HG03558 (cell line): ENCODE measurements around the gene ANKRD65.
"Not testable (repeated sequence)": the region's sequence is repeated elsewhere in the genome, so short reads cannot be mapped to it uniquely, and the experiment has no call there.

Experiments used
- ATAC-seq: cut with Tn5 transposase; IDR thresholded peaks from one replicate; pipeline ENCODE4 v1.9.1; 2021; ENCODE audit warnings: moderate number of reproducible peaks; ENCODE audit not compliant: unreplicated experiment; ENCODE audit errors: extremely low read depth

ANKRD65 gene

DNA sequence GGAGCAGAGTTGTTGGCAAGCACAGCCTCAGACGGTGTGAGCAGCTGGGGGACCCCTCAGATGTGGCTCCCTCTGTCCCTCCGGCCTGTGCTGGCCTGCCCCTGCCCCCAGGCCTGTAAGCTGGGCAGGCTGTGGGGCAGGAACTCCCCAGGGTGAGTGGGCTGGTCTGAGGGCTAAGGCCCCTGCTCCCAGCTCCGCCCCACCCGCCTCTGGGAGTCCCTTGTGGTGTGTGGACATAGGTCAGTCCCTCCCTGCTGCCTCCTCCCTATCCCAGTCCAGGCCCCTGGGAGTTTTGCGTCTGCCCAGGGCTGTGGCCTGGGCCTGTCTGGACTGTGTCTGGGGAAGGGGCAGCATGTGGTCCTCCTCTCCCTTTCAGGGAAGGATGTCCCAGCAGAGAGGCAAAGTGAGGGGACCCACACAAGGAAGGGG is 10.8 kb upstream of the ANKRD65 start:
- ATAC-seq = no peak

- no peak for ATAC-seq
Measured at GRCh38 chr1:1430992-1431844, 10.1 kb upstream of the ANKRD65 start.

- no peak for ATAC-seq
Measured at GRCh38 chr1:1430114-1430982, 9.3 kb upstream of the ANKRD65 start.

DNA sequence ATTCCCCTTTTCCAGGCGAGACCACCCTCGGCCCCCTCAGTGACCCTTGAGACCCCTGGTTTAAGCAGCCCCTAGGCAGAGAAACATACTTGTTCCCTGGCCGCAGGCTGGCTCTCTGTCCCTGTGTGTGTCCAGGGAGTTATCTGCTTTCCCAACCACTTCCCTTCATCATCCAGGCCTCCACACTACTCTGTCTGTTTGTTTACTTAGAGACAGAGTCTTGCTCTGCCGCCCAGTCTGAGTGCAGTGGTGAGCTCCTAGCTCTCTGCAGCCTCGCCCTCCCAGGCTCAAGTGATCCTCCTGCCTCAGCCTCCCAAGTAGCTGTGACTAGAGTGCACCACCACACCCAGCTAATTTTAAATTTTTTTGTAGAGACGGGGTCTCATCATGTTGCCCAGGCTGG is 8.6 kb upstream of the ANKRD65 start:
- ATAC-seq = no peak

- not testable (repeated sequence) for ATAC-seq
Measured at GRCh38 chr1:1428967-1429366, 7.9 kb upstream of the ANKRD65 start.

DNA sequence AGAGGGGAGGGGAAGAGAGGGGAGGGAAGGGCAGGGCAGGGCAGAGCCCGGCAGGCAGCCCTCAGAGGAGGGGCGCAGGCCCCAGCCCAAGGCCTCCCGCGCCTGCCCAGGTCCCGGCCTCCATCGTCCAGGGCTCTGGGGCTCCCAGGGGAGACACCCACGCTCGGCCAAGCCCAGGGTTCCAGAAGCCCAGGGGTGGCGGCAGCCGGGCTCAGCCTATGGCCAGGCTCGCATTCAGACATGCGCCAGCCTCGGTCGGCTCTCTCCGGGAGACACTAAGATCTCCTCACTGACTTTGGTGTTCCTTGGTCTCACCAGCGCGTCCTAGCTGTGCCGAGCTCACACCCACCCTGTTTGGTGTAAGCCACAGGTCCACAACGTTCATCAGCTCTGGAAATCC is 7.1 kb upstream of the ANKRD65 start:
- ATAC-seq = no peak

- ATAC-seq = no peak
Measured at GRCh38 chr1:1427820-1428148, 6.7 kb upstream of the ANKRD65 start.

GRCh38 chr1:1427106-1427819 is 6.2 kb upstream of the ANKRD65 start:
- no peak for ATAC-seq

GRCh38 chr1:1426496-1427105 is 5.5 kb upstream of the ANKRD65 start:
- ATAC-seq = no peak

GRCh38 chr1:1425753-1426495 is 4.8 kb upstream of the ANKRD65 start:
- ATAC-seq = no peak

DNA sequence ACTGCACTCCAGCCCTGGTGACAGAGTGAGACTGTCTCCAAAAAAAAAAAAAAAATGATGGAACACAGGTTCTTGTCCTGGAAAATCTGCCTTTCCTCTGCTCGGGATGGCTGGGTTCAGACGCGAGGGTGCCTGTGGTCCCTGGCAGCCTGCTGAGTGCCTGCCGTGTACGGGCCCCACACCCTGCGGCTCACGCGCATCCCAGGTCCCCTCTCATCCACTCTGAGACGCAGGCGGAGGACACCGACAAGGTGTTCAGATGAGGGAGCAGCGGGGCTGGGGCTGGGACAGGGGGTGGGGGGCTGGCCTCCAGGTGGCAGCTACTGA is 4.3 kb upstream of the ANKRD65 start:
- no peak for ATAC-seq

DNA sequence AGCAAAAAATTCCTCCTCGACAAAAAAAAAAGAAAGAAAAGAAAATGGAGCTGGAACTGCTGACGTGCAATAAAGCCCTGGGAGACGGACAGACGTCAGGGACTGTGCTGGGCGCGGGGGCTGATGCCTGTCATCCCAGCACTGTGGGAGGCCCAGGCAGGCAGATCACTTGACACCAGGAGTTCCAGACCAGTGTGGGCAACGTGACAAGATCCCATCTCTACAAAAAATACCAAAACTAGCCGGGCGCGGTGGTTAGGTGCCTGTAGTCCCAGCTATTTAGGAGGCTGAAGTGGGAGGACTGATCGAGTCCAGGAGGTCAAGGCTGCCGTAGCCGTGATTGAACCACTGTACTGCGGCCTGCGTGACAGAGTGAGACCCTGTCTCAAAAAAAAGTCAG is 3.6 kb upstream of the ANKRD65 start:
- ATAC-seq = no peak

DNA sequence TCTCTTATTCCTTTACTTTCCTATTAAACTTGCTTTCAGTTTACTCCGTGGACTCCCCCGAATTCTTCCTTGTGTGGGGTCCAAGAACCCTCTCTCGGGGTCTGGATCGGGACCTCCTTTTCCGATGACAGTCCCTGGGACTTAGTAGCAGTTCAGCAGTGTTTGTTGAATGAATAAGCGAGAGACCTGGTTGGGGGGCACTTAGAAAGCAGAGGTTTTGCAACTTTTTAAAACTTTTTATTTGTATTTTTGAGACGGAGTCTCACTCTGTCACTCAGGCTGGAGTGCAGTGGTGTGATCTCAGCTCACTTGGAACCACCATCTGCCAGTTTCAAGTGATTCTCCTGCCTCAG is 2.1 kb upstream of the ANKRD65 start:
- no peak for ATAC-seq

- ATAC-seq = no peak
Measured at GRCh38 chr1:1422465-1423244, 1.6 kb upstream of the ANKRD65 start.

- ATAC-seq = no peak
Measured at GRCh38 chr1:1421907-1422464, 910 bp upstream of the ANKRD65 start.

DNA sequence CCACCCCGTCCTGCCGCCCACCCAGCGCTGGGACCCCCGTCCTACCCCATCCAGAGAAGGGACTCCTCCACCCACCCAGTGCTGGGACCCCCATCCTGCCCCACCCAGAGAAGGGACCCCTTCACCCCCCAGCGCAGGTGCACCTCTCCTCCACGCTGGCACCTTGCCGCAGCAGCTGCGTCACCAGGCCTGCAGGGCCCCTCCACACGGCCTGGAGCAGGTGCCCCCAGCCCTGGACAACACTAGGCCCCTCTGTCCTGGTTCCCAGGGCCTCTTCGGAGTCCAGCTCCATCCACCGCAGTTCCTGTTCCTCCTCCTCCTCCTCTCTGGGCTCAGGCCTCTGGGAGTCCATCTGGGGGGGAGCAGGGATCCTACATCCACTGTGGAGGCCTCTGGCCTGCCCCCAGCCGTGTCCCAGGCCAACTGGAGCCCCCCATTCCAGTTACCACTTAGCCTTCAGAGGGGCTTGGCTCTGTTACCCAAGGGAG is 378 bp downstream of the ANKRD65 start:
- no peak for ATAC-seq

- no peak for ATAC-seq
Measured at GRCh38 chr1:1419813-1420653, 1.0 kb downstream of the ANKRD65 start.

DNA sequence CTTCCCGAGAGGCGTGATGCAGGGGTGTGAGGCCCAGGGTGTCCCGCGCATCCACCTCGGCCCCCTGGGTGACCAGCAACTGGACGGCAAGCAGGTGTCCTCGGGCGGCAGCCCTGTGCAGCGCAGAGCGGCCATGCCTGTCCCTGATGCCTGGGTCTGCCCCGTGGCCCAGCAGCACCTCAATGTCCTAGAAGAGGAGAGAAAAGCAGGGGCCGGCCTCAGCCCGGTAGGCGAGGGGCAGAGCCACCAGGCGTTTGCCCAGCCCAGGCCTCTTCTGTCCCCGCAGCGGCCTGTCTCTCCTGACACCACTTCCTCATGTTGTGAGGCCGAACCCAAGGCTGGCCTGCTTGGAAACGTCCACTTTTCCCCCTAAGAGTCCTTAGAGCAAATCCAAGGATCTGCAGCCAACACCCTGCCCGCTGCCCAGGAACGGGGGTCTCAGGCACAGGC is 1.7 kb downstream of the ANKRD65 start:
- no peak for ATAC-seq
